Left lung (tissue), 10 donors: ENCODE results near the gene ATAD3A. TPM values are rescaled to one million over a fixed set of nuclear protein-coding genes. Genes with fewer than 3 reads are reported as not detected.
A peak's percentile ranks its signal among the peaks of the same experiment; 100 is the strongest.

ENCODE experiments used
- ATAC-seq: fragments of 200-7000 bp; cut with Tn5 transposase; one replicate; pipeline ENCODE4 v1.9.1; 2020; ENCODE audit warnings: moderate library complexity
- DNase-seq, 4 donors: peaks; one replicate each; pipeline ENCODE4 v3.0.0-alpha.2; 2013 to 2020
- H3K27ac ChIP-seq, 2 donors: fragments of 200-600 bp; sonication (generic) in 1 of 2; one replicate each; pipeline versions ENCODE4 v1.5.0 to v1.8.0; 2020 to 2021
- H3K27me3 ChIP-seq, 2 donors: fragments of 200-600 bp; sonication (generic) in 1 of 2; one replicate each; pipeline versions ENCODE4 v1.5.0 to v1.8.0; 2020 to 2021
- H3K36me3 ChIP-seq, 2 donors: fragments of 200-600 bp; sonication (generic) in 1 of 2; one replicate each; pipeline versions ENCODE4 v1.5.0 to v1.8.0; 2020 to 2021
- H3K4me1 ChIP-seq, 2 donors: fragments of 200-600 bp; one replicate each; pipeline ENCODE4 v1.8.0; 2021
- H3K4me3 ChIP-seq, 2 donors: fragments of 200-600 bp; sonication (generic) in 1 of 2; one replicate each; pipeline versions ENCODE4 v1.5.0 to v1.8.0; 2020 to 2021; ENCODE audit warnings: mild to moderate bottlenecking in 1 of 2
- H3K9me3 ChIP-seq, 2 donors: fragments of 200-600 bp; sonication (generic) in 1 of 2; one replicate each; pipeline versions ENCODE4 v1.5.0 to v1.8.0; 2020 to 2021
- CTCF ChIP-seq, 2 donors: fragments of 200-600 bp; sonication (generic) in 1 of 2; IDR thresholded peaks; one replicate each; pipeline versions ENCODE4 v1.5.0 to v1.8.0; 2021; ENCODE audit warnings: antibody characterized with exemption in 2 of 2
- intact Hi-C, 2 donors: fragments of 100-400 bp; cut with DNase I; formaldehyde crosslinking; loops; one replicate each; pipeline versions ENCODE4 v1.11.2 to v1.14.2; 2022
- polyA plus RNA-seq, 6 donors: library from polyadenylated mRNA; unstranded; fragments of 120-200 nt; gene quantifications; one replicate each; pipeline ENCODE4 v1.2.1, GENCODE V29; 2013; ENCODE audit not compliant: insufficient read length in 6 of 6
- total RNA-seq, 2 donors: library from RNA; stranded (reverse); fragmentation: NEBNext Ultra II Directional; extraction: Animal tissue kit (Norgen Biotek cat#: 25700); gene quantifications; one replicate each; pipeline ENCODE4 v1.2.1, GENCODE V29; 2021
- donor health status: DM: no; HTN: yes; CAD: no.
- donor health status: DM: no; HTN: no; CAD: no.

Gene ATAD3A
- total and polyA plus RNA-seq, 8 donors = 12.1 to 37.8 (median 20.1) TPM

- peaks cover 0 to 19% of the 10 kb centered on the region in 2 donors for H3K27me3 ChIP-seq
- no peak overlapping the region for H3K27ac ChIP-seq
- DNase-seq (no peak), ATAC-seq (peak; percentile 4)
- peak overlapping the region; percentile 22 to 38 for H3K4me3 ChIP-seq
- peaks cover 0 to 17% of the 10 kb centered on the region in 2 donors for H3K4me1 ChIP-seq
- TF ChIP-seq CTCF (IDR thresholded peaks at IDR 0.05) = no peak
- intact Hi-C loops = no loop called here
- peaks cover 0 to 50% of the 10 kb centered on the region in 2 donors for H3K36me3 ChIP-seq
- H3K9me3 ChIP-seq = no peaks in the 10 kb centered on the region
Observed at GRCh38 chr1:1540818-1541628, 29.1 kb downstream of the ATAD3A start.

- DNase-seq (no peak), ATAC-seq (no peak)
- Histone ChIP-seq H3K9me3 (no peaks in the 10 kb centered on the region), H3K27ac (no peak overlapping the region), H3K4me1 (peaks cover 0 to 17% of the 10 kb centered on the region in 2 donors), H3K4me3 (no peak overlapping the region), H3K36me3 (peaks cover 0 to 62% of the 10 kb centered on the region in 2 donors), H3K27me3 (peaks cover 0 to 19% of the 10 kb centered on the region in 2 donors)
- intact Hi-C loops = no loop called here
- no peak for TF ChIP-seq CTCF (IDR thresholded peaks at IDR 0.05)
Observed at GRCh38 chr1:1541956-1542765, 30.2 kb downstream of the ATAD3A start.

- no peak overlapping the region for H3K4me3 ChIP-seq
- no peaks in the 10 kb centered on the region for H3K9me3 ChIP-seq
- ATAC-seq (no peak), DNase-seq (no peak)
- H3K4me1 ChIP-seq = peaks cover 0 to 17% of the 10 kb centered on the region in 2 donors
- peaks cover 0 to 19% of the 10 kb centered on the region in 2 donors for H3K27me3 ChIP-seq
- intact Hi-C loops = no loop called here
- H3K27ac ChIP-seq = no peak overlapping the region
- TF ChIP-seq CTCF (IDR thresholded peaks at IDR 0.05) = no peak
- H3K36me3 ChIP-seq = peaks cover 0 to 68% of the 10 kb centered on the region in 2 donors
Observed at GRCh38 chr1:1542766-1543705, 31.1 kb downstream of the ATAD3A start.

- H3K27ac ChIP-seq = no peak overlapping the region
- intact Hi-C loops = no loop called here
- H3K4me1 ChIP-seq = peaks cover 0 to 17% of the 10 kb centered on the region in 2 donors
- H3K36me3 ChIP-seq = peaks cover 0 to 74% of the 10 kb centered on the region in 2 donors
- no peak overlapping the region for H3K4me3 ChIP-seq
- ATAC-seq (no peak), DNase-seq (no peak)
- H3K27me3 ChIP-seq = peaks cover 0 to 19% of the 10 kb centered on the region in 2 donors
- TF ChIP-seq CTCF (IDR thresholded peaks at IDR 0.05) = no peak
- H3K9me3 ChIP-seq = no peaks in the 10 kb centered on the region
Observed at GRCh38 chr1:1543706-1544099, 31.7 kb downstream of the ATAD3A start.
